Mucosa of descending colon (tissue), 3 donors: Measurements from ENCODE around the gene EXOC3. TPM values are rescaled to one million over a fixed set of nuclear protein-coding genes. Genes with fewer than 3 reads are reported as not detected.
"Not testable (repeated sequence)": the region's sequence is repeated elsewhere in the genome, so short reads cannot be mapped to it uniquely, and the experiment has no call there.

Experiments
- ATAC-seq: fragments of 200-7000 bp; cut with Tn5 transposase; one replicate; pipeline ENCODE4 v1.9.1; 2020; ENCODE audit warnings: mild to moderate bottlenecking, moderate library complexity
- DNase-seq, 3 donors: peaks; one replicate each; pipeline ENCODE4 v3.0.0-alpha.2; 2020
- H3K36me3 ChIP-seq: fragments of 200-600 bp; one replicate; pipeline ENCODE4 v1.8.0; 2021; ENCODE audit warnings: low read depth, mild to moderate bottlenecking
- H3K4me1 ChIP-seq: fragments of 200-600 bp; one replicate; pipeline ENCODE4 v1.8.0; 2021; ENCODE audit warnings: low read depth, mild to moderate bottlenecking
- H3K4me3 ChIP-seq: fragments of 200-600 bp; one replicate; pipeline ENCODE4 v1.8.0; 2021; ENCODE audit warnings: mild to moderate bottlenecking
- H3K9me3 ChIP-seq: fragments of 200-600 bp; one replicate; pipeline ENCODE4 v1.8.0; 2021; ENCODE audit warnings: mild to moderate bottlenecking
- CTCF ChIP-seq: fragments of 200-600 bp; IDR thresholded peaks from one replicate; pipeline ENCODE4 v1.8.0; 2022; ENCODE audit warnings: antibody characterized with exemption, mild to moderate bottlenecking
- intact Hi-C, 2 donors: fragments of 100-400 bp; cut with DNase I in 1 of 2; cut with micrococcal nuclease in 1 of 2; formaldehyde crosslinking; loops; one replicate each; pipeline versions ENCODE4 v1.11.0 to v1.11.1; 2022; cut with DNase I, micrococcal nuclease
- total RNA-seq, 3 donors: library from RNA; stranded (reverse); fragmentation: NEBNext Ultra II Directional in 2 of 3; extraction: Animal tissue kit (Norgen Biotek cat#: 25700) in 2 of 3; gene quantifications; one replicate each; pipeline versions ENCODE4 v1.2.1 to v1.2.4, GENCODE V29; 2021 to 2023
- donor health status: DM: no; HTN: no; CAD: no; lungs with moderate emphysema.
- donor health status: DM: no; HTN: no; CAD: no.
- donor health status: DM: no; HTN: yes; CAD: no.

The EXOC3 gene
- total RNA-seq, 3 donors from 2014 or later, result 67.0 to 89.1 (median 76.8) TPM

- Histone ChIP-seq H3K4me1 (peaks cover 2% of the 10 kb centered on the region), H3K36me3 (no peaks in the 10 kb centered on the region), H3K9me3 (no peaks in the 10 kb centered on the region), H3K4me3 (no peak overlapping the region)
- intact Hi-C loops, result no loop called here
- DNase-seq (no peak), ATAC-seq (no peak)
- no peak for TF ChIP-seq CTCF
Measured at GRCh38 chr5:502325-503079, 59.5 kb downstream of the EXOC3 start.

- no peak for DNase-seq
- Histone ChIP-seq H3K9me3 (no peaks in the 10 kb centered on the region), H3K36me3 (no peaks in the 10 kb centered on the region), H3K4me1 (peaks cover 2% of the 10 kb centered on the region), H3K4me3 (no peak overlapping the region)
- no peak for TF ChIP-seq CTCF
- ATAC-seq, result no peak
- intact Hi-C loops, result no loop called here
Measured at GRCh38 chr5:504326-505154, 61.6 kb downstream of the EXOC3 start.

DNA sequence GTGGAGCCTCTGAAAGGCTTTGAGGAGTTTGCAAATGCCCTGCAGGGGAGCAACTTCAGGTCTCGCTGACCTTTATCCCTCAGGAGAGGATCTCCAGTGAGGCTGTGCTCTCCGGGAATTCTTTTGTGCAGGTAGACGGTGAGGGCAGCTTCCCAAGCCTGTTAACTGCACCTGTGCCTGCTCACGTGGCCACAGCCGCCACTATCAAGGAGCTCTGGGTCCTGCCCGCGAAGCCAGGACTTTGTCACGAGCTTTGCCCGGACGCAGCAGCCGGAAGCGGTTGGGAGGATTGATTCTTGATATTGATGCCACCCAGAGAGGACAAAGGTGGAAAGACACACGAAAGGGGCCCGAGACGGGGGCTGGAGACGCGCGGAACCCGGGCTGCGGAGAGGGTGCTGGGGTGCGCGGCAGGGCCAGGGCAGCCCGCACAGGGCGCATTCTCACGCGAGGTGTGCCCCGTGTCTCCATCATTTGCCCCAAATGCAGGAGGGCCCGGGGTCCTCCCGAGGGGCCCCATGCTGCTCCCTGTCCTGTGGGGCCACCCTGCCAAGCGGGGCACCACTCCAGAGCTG is 63.1 kb downstream of the EXOC3 start:
- no peaks in the 10 kb centered on the region for H3K36me3 ChIP-seq

DNA sequence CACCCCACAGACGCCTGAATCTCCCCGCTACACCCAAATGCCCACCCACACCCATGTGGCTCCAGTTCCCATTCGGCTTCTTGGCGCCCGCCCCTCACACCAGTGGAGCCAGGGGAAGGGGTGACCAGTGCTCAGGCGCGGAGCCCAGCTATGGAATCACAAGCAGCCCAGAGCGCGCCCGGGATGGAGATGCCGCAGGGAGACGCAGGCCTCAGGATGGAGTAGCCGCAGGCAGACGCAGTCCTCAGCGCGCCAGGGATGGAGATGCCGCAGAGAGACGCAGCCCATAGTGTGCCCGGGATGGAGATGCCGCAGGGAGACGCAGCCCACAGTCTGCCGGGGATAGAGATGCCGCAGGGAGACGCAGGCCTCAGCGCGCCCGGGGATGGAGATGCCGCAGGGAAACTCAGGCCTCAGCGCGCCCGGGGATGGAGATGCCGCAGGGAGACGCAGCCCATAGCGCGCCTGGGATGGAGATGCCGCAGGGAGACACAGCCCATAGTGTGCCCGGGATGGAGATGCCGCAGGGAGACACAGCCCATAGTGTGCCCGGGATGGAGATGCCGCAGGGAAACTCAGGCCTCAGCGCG is 65.1 kb downstream of the EXOC3 start:
- H3K4me1 ChIP-seq, DNase-seq, ATAC-seq, intact Hi-C loops, H3K9me3 ChIP-seq, H3K4me3 ChIP-seq, H3K36me3 ChIP-seq: not testable (repeated sequence)

More for the DNA sequence above, 63.1 kb downstream of the EXOC3 start:
- Histone ChIP-seq H3K9me3 (no peaks in the 10 kb centered on the region), H3K4me1 (peaks cover 2% of the 10 kb centered on the region), H3K4me3 (no peak overlapping the region)
- intact Hi-C loops, result no loop called here
- DNase-seq (peak in 2 of 3 donors; percentile 37 to 62), ATAC-seq (peak; percentile 88)
- TF ChIP-seq CTCF, result no peak

- TF ChIP-seq CTCF, result no peak
- ATAC-seq, result no peak
Measured at GRCh38 chr5:509611-510185, 66.7 kb downstream of the EXOC3 start.

More at GRCh38 chr5:509611-510185, 66.7 kb downstream of the EXOC3 start:
- peaks cover 2% of the 10 kb centered on the region for H3K4me1 ChIP-seq
- H3K36me3 ChIP-seq, result no peaks in the 10 kb centered on the region
- intact Hi-C loops, result no loop called here
- DNase-seq, result no peak
- H3K9me3 ChIP-seq, result no peaks in the 10 kb centered on the region
- no peak overlapping the region for H3K4me3 ChIP-seq
